NOMO-1 treated with dmso at 0.1 percent for 144 hours (cell line): ENCODE measurements around the gene CENPA.
"Not testable (repeated sequence)": the region's sequence is repeated elsewhere in the genome, so short reads cannot be mapped to it uniquely, and the experiment has no call there.

Experiments used
- DNase-seq: peaks from one replicate; lab custom pipeline; 2025; ENCODE audit not compliant: unreplicated experiment; lab: John Stamatoyannopoulos, UW

CENPA gene

GRCh38 chr2:26786207-26787028 is 562 bp downstream of the CENPA start:
- no peak for DNase-seq

- DNase-seq = no peak
These were observed 6.9 kb downstream of the CENPA start for GRCh38 chr2:26792720-26793119.

GRCh38 chr2:26793518-26793917 is 7.7 kb downstream of the CENPA start:
- DNase-seq = no peak

GRCh38 chr2:26795135-26795534 is 9.3 kb downstream of the CENPA start:
- DNase-seq = not testable (repeated sequence)

GRCh38 chr2:26801328-26801727 is 15.5 kb downstream of the CENPA start:
- no peak for DNase-seq

- no peak for DNase-seq
These were observed 15.9 kb downstream of the CENPA start for GRCh38 chr2:26801796-26802195.

- no peak for DNase-seq
These were observed 19.4 kb downstream of the CENPA start for GRCh38 chr2:26805241-26805676.

GRCh38 chr2:26807788-26808460 is 22.1 kb downstream of the CENPA start:
- no peak for DNase-seq

GRCh38 chr2:26809211-26809610 is 23.4 kb downstream of the CENPA start:
- DNase-seq = no peak

- peak; percentile 35 for DNase-seq
These were observed 24.2 kb downstream of the CENPA start for GRCh38 chr2:26809876-26810577.

- no peak for DNase-seq
These were observed 25.4 kb downstream of the CENPA start for GRCh38 chr2:26811261-26811660.

GRCh38 chr2:26811791-26812694 is 26.2 kb downstream of the CENPA start:
- no peak for DNase-seq

GRCh38 chr2:26812731-26813130 is 26.9 kb downstream of the CENPA start:
- no peak for DNase-seq

GRCh38 chr2:26814072-26814765 is 28.4 kb downstream of the CENPA start:
- DNase-seq = not testable (repeated sequence)

- no peak for DNase-seq
These were observed 31.0 kb downstream of the CENPA start for GRCh38 chr2:26816893-26817292.

GRCh38 chr2:26818255-26818654 is 32.4 kb downstream of the CENPA start:
- DNase-seq = no peak

GRCh38 chr2:26818972-26819371 is 33.1 kb downstream of the CENPA start:
- no peak for DNase-seq

GRCh38 chr2:26820932-26821331 is 35.1 kb downstream of the CENPA start:
- DNase-seq = no peak

GRCh38 chr2:26822877-26823276 is 37.0 kb downstream of the CENPA start:
- no peak for DNase-seq
